ENCODE data around the gene CDH4. TPM values are rescaled to one million over a fixed set of nuclear protein-coding genes. Genes with fewer than 3 reads are reported as not detected.

The CDH4 gene
- total RNA-seq, 1 experiment from 2014 or later = not detected

DNA sequence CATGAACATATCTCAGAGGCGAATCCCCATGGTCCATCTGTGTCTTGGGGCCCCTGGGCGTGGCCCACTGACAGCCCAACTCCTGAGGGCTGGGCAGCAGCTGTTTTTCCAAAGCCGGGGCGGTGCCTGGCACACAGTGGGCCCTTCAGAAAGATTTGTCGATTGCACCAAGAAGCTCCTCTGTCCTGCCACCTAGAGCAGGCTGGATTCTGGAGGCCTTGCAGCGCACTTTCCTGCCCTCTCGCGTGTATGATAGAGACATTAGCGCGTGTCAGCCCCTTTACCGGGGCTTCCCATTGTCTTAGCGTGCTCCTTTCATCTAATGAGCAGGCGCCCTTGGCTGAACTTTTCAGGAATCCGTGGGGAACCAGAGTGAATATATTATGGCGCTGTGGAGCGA is 45.4 kb downstream of the CDH4 start:
- no peaks in the 10 kb centered on the region for H3K9me2 ChIP-seq (replicated peaks; ENCODE audit: insufficient read depth, low read length)
- no peaks in the 10 kb centered on the region; the same call in 1 of the 2 replicates for H4K20me1 ChIP-seq (ENCODE audit: insufficient read depth, low read depth, low read length)
- no peak overlapping the region for H2AFZ ChIP-seq (ENCODE audit: low read length)
- H3K27me3 ChIP-seq (ENCODE audit: low read length) = no peaks in the 10 kb centered on the region
- no peak overlapping the region for H3K27ac ChIP-seq (ENCODE audit: low read length)
- no peak overlapping the region for H3K9ac ChIP-seq (ENCODE audit: low read length)
- no peaks in the 10 kb centered on the region for H3K4me1 ChIP-seq (ENCODE audit: low read length)
- H3K9me3 ChIP-seq (ENCODE audit: low read length) = no peaks in the 10 kb centered on the region
- no peak for DNase-seq
- no peaks in the 10 kb centered on the region for H3K79me2 ChIP-seq (ENCODE audit: low read length)
- H3K4me2 ChIP-seq (ENCODE audit: low read depth, low read length, poor library complexity, severe bottlenecking) = no peak overlapping the region
- H3K36me3 ChIP-seq (ENCODE audit: insufficient read depth, low read length) = no peaks in the 10 kb centered on the region
- H3K4me3 ChIP-seq (ENCODE audit: low read length) = no peak overlapping the region

DNA sequence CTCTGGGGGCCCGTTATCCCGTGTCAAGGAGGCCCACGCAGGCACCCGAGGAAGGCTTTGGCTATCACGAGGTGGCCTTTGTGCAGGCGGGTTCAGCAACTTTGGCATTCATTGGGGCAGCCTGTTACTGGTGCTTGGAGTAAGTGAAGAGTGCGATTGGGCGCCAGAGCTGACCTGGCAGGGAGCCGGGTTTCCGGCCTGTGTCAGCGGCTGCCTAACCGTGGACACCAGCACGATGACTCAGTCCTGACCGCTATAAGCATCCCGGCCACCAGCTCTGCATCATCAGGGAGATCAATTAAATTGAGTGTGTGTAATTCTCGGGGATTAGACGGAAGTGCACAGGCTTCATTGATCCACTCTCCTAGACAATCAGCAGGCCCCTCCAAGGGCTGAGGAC is 45.9 kb downstream of the CDH4 start:
- H3K27ac ChIP-seq (ENCODE audit: low read length) = no peak overlapping the region
- no peak for DNase-seq
- H4K20me1 ChIP-seq (ENCODE audit: insufficient read depth, low read depth, low read length) = no peaks in the 10 kb centered on the region; the same call in 1 of the 2 replicates
- H3K36me3 ChIP-seq (ENCODE audit: insufficient read depth, low read length) = no peaks in the 10 kb centered on the region
- no peaks in the 10 kb centered on the region for H3K27me3 ChIP-seq (ENCODE audit: low read length)
- no peaks in the 10 kb centered on the region for H3K9me3 ChIP-seq (ENCODE audit: low read length)
- no peak overlapping the region for H2AFZ ChIP-seq (ENCODE audit: low read length)
- H3K4me1 ChIP-seq (ENCODE audit: low read length) = no peaks in the 10 kb centered on the region
- H3K4me2 ChIP-seq (ENCODE audit: low read depth, low read length, poor library complexity, severe bottlenecking) = no peak overlapping the region
- H3K9me2 ChIP-seq (replicated peaks; ENCODE audit: insufficient read depth, low read length) = no peaks in the 10 kb centered on the region
- no peak overlapping the region for H3K4me3 ChIP-seq (ENCODE audit: low read length)
- no peak overlapping the region for H3K9ac ChIP-seq (ENCODE audit: low read length)
- no peaks in the 10 kb centered on the region for H3K79me2 ChIP-seq (ENCODE audit: low read length)

DNA sequence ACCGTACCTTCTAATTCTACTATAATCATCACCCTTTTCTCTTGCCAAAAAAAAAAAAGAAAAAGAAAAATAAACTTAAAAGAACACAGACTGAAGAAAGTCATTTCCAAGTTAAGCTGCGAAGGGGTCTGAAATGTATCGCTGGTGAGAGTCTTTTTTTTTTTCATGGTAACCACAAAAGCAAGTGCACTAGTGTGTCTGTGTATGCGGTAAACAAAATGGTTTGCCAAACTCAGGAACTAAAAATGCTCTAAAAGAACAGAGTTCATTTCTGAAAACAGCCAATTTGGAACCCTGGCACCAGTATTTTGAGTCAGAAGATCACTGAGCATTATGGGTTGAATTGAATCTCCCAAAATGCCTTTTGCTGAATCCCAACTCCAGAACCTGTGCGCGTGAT is 46.6 kb downstream of the CDH4 start:
- Histone ChIP-seq H3K9me2 (replicated peaks; ENCODE audit: insufficient read depth, low read length) (no peaks in the 10 kb centered on the region), H2AFZ (ENCODE audit: low read length) (no peak overlapping the region), H3K27me3 (ENCODE audit: low read length) (no peaks in the 10 kb centered on the region), H4K20me1 (ENCODE audit: insufficient read depth, low read depth, low read length) (no peaks in the 10 kb centered on the region), H3K36me3 (ENCODE audit: insufficient read depth, low read length) (no peaks in the 10 kb centered on the region), H3K9ac (ENCODE audit: low read length) (no peak overlapping the region), H3K9me3 (ENCODE audit: low read length) (no peaks in the 10 kb centered on the region), H3K27ac (ENCODE audit: low read length) (no peak overlapping the region), H3K79me2 (ENCODE audit: low read length) (no peaks in the 10 kb centered on the region), H3K4me2 (ENCODE audit: low read depth, low read length, poor library complexity, severe bottlenecking) (no peak overlapping the region), H3K4me3 (ENCODE audit: low read length) (no peak overlapping the region), H3K4me1 (ENCODE audit: low read length) (no peaks in the 10 kb centered on the region)
- DNase-seq = no peak

DNA sequence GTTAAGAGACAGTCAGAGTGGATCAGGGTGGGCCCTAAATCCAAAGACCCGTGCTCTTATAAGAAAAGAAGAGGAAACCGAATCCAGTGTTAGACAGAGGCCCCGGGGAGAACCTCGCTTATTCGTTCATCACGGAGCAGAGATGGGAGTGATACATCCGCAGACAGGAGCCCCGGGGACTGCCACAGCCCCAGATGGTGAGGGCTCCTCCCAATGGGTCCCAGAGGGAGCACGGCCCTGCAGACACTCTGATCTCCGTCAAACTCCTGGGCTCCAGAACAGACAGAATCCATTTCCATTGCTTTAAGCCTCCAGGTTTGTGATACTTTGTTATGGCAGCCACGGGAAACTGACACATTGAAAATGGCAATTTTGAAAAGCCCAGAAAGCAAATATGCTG is 47.0 kb downstream of the CDH4 start:
- Histone ChIP-seq H3K4me1 (ENCODE audit: low read length) (no peaks in the 10 kb centered on the region), H3K4me2 (ENCODE audit: low read depth, low read length, poor library complexity, severe bottlenecking) (no peak overlapping the region), H4K20me1 (ENCODE audit: insufficient read depth, low read depth, low read length) (no peaks in the 10 kb centered on the region), H3K9me3 (ENCODE audit: low read length) (no peaks in the 10 kb centered on the region), H3K27ac (ENCODE audit: low read length) (no peak overlapping the region), H3K9me2 (replicated peaks; ENCODE audit: insufficient read depth, low read length) (no peaks in the 10 kb centered on the region), H3K36me3 (ENCODE audit: insufficient read depth, low read length) (no peaks in the 10 kb centered on the region), H3K79me2 (ENCODE audit: low read length) (no peaks in the 10 kb centered on the region), H3K4me3 (ENCODE audit: low read length) (no peak overlapping the region), H2AFZ (ENCODE audit: low read length) (no peak overlapping the region), H3K27me3 (ENCODE audit: low read length) (no peaks in the 10 kb centered on the region), H3K9ac (ENCODE audit: low read length) (no peak overlapping the region)
- no peak for DNase-seq

DNA sequence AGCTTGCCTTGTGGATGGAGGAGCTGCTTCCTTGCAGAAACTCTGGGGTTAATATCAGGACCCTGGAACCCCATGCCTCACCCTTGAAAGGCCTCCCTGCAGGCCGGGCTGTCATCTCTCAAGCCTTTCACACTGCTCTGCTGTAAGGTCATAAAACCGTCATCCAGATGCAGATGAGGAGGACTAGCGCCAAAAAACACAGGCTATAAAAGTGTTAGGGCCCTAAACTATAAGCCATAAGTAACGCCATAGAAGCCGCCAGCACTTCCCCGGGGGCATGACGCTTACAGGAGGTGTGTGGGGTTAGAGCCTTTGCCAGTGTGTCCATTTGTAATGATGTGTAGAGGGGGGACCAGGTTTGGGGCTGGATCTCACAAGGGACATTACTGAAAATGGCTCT is 47.6 kb downstream of the CDH4 start:
- Histone ChIP-seq H4K20me1 (ENCODE audit: insufficient read depth, low read depth, low read length) (no peaks in the 10 kb centered on the region), H3K4me2 (ENCODE audit: low read depth, low read length, poor library complexity, severe bottlenecking) (no peak overlapping the region), H3K27ac (ENCODE audit: low read length) (no peak overlapping the region), H3K4me3 (ENCODE audit: low read length) (no peak overlapping the region), H3K9ac (ENCODE audit: low read length) (no peak overlapping the region), H3K27me3 (ENCODE audit: low read length) (no peaks in the 10 kb centered on the region), H3K9me3 (ENCODE audit: low read length) (no peaks in the 10 kb centered on the region), H3K79me2 (ENCODE audit: low read length) (no peaks in the 10 kb centered on the region), H3K36me3 (ENCODE audit: insufficient read depth, low read length) (no peaks in the 10 kb centered on the region), H3K9me2 (replicated peaks; ENCODE audit: insufficient read depth, low read length) (no peaks in the 10 kb centered on the region), H2AFZ (ENCODE audit: low read length) (no peak overlapping the region), H3K4me1 (ENCODE audit: low read length) (no peaks in the 10 kb centered on the region)
- DNase-seq = no peak

- H3K27me3 ChIP-seq (ENCODE audit: low read length) = no peaks in the 10 kb centered on the region
- no peak for DNase-seq
- H3K4me1 ChIP-seq (ENCODE audit: low read length) = no peaks in the 10 kb centered on the region
- H3K4me2 ChIP-seq (ENCODE audit: low read depth, low read length, poor library complexity, severe bottlenecking) = no peak overlapping the region
- H3K9ac ChIP-seq (ENCODE audit: low read length) = no peak overlapping the region
- no peak overlapping the region for H3K4me3 ChIP-seq (ENCODE audit: low read length)
- no peaks in the 10 kb centered on the region for H3K9me3 ChIP-seq (ENCODE audit: low read length)
- no peaks in the 10 kb centered on the region for H4K20me1 ChIP-seq (ENCODE audit: insufficient read depth, low read depth, low read length)
- no peaks in the 10 kb centered on the region for H3K36me3 ChIP-seq (ENCODE audit: insufficient read depth, low read length)
- H3K27ac ChIP-seq (ENCODE audit: low read length) = no peak overlapping the region
- no peaks in the 10 kb centered on the region for H3K9me2 ChIP-seq (replicated peaks; ENCODE audit: insufficient read depth, low read length)
- no peak overlapping the region for H2AFZ ChIP-seq (ENCODE audit: low read length)
- H3K79me2 ChIP-seq (ENCODE audit: low read length) = no peaks in the 10 kb centered on the region
Measured at GRCh38 chr20:61300293-61300692, 48.2 kb downstream of the CDH4 start.

DNA sequence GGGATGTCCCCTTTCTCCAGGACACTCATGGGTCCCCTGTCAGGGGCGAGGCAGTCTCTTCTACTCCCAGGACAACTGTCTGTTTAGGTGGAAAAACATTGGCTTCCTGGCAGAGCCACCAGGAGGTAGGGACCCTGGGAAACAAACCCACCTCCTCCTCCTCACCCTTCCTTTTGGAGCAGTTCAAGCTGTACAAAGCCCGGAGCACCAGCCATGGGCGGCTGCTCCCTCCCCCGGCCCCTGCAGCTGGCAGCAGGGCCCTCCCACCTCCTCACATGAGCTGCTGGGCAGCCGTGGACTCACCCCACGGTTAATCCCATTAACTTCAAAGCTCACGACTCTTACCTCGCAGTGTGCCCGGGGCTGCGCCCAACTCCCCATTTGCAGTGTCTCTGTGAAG is 48.6 kb downstream of the CDH4 start:
- H3K9me2 ChIP-seq (replicated peaks; ENCODE audit: insufficient read depth, low read length) = no peaks in the 10 kb centered on the region
- no peak overlapping the region for H3K9ac ChIP-seq (ENCODE audit: low read length)
- no peak overlapping the region for H3K27ac ChIP-seq (ENCODE audit: low read length)
- H3K4me3 ChIP-seq (ENCODE audit: low read length) = no peak overlapping the region
- no peaks in the 10 kb centered on the region for H3K36me3 ChIP-seq (ENCODE audit: insufficient read depth, low read length)
- DNase-seq = no peak
- H3K4me2 ChIP-seq (ENCODE audit: low read depth, low read length, poor library complexity, severe bottlenecking) = no peak overlapping the region
- no peaks in the 10 kb centered on the region for H3K27me3 ChIP-seq (ENCODE audit: low read length)
- no peak overlapping the region for H2AFZ ChIP-seq (ENCODE audit: low read length)
- H3K79me2 ChIP-seq (ENCODE audit: low read length) = no peaks in the 10 kb centered on the region
- no peaks in the 10 kb centered on the region for H4K20me1 ChIP-seq (ENCODE audit: insufficient read depth, low read depth, low read length)
- H3K9me3 ChIP-seq (ENCODE audit: low read length) = no peaks in the 10 kb centered on the region
- no peaks in the 10 kb centered on the region for H3K4me1 ChIP-seq (ENCODE audit: low read length)

GRCh38 chr20:61301711-61302525 is 49.9 kb downstream of the CDH4 start:
- H4K20me1 ChIP-seq (ENCODE audit: insufficient read depth, low read depth, low read length) = no peaks in the 10 kb centered on the region
- H3K27ac ChIP-seq (ENCODE audit: low read length) = no peak overlapping the region
- no peaks in the 10 kb centered on the region for H3K9me3 ChIP-seq (ENCODE audit: low read length)
- no peaks in the 10 kb centered on the region for H3K9me2 ChIP-seq (replicated peaks; ENCODE audit: insufficient read depth, low read length)
- H2AFZ ChIP-seq (ENCODE audit: low read length) = no peak overlapping the region
- no peak overlapping the region for H3K4me2 ChIP-seq (ENCODE audit: low read depth, low read length, poor library complexity, severe bottlenecking)
- H3K4me3 ChIP-seq (ENCODE audit: low read length) = no peak overlapping the region
- no peaks in the 10 kb centered on the region for H3K79me2 ChIP-seq (ENCODE audit: low read length)
- no peaks in the 10 kb centered on the region for H3K36me3 ChIP-seq (ENCODE audit: insufficient read depth, low read length)
- DNase-seq = no peak
- no peak overlapping the region for H3K9ac ChIP-seq (ENCODE audit: low read length)
- no peaks in the 10 kb centered on the region for H3K27me3 ChIP-seq (ENCODE audit: low read length)
- no peaks in the 10 kb centered on the region for H3K4me1 ChIP-seq (ENCODE audit: low read length)

Data from Karpas-422 (cell line).